ENCODE results near the gene ELOVL5. TPM values are rescaled to one million over a fixed set of nuclear protein-coding genes. Genes with fewer than 3 reads are reported as not detected.

The ELOVL5 gene
- total RNA-seq, 1 experiment from 2014 or later: 121 TPM

GRCh38 chr6:53300656-53301551 is 47.8 kb downstream of the ELOVL5 start:
- H3K9ac ChIP-seq (ENCODE audit: extremely low read depth, insufficient read length, low read length): no peak overlapping the region
- H4K20me1 ChIP-seq (ENCODE audit: control insufficient read depth, insufficient read depth, insufficient read length): no peaks in the 10 kb centered on the region
- no peak overlapping the region for H3K4me3 Mint-ChIP-seq
- no peaks in the 10 kb centered on the region for H3K27me3 ChIP-seq (ENCODE audit: insufficient read depth, low read length)
- H2BK12ac ChIP-seq (ENCODE audit: insufficient read length, low read depth, low read length): no peak overlapping the region
- H3K23me2 ChIP-seq (ENCODE audit: insufficient read length, low read depth, low read length, poor library complexity, severe bottlenecking): no peaks in the 10 kb centered on the region
- H2BK20ac ChIP-seq (ENCODE audit: low read depth, low read length, poor library complexity, severe bottlenecking): no peak overlapping the region
- no peak overlapping the region for H2AK5ac ChIP-seq (ENCODE audit: insufficient read length, low read length)
- peaks cover 4 to 9% of the 10 kb centered on the region in 2 experiments; a peak in 4 of 5 replicates for H3K9me3 Mint-ChIP-seq
- WGBS (ENCODE audit: extremely low coverage, insufficient read length, low lambda C conversion rate): no CpG with 5 or more reads among the region's 9 CpGs
- no peak overlapping the region for H3K18ac ChIP-seq (ENCODE audit: insufficient read length, low read depth, low read length)
- no peak overlapping the region; the same call in 1 of the 2 replicates for H3K14ac ChIP-seq (ENCODE audit: insufficient read depth, low read length)
- no peak overlapping the region for H3K23ac ChIP-seq (ENCODE audit: insufficient read length, low read depth, low read length)
- no peak overlapping the region for H2BK5ac ChIP-seq (ENCODE audit: insufficient read length, low read length)
- H3K36me3 Mint-ChIP-seq (ENCODE audit: insufficient read depth in 1 of 3, low read depth in 3 of 3): peaks cover 8 to 11% (median 10%) of the 10 kb centered on the region in 3 experiments
- H3K56ac ChIP-seq (ENCODE audit: insufficient read length, low read depth, low read length): no peak overlapping the region
- H3T11ph ChIP-seq (ENCODE audit: low read length): no peak overlapping the region
- no peak overlapping the region for H3K4me2 ChIP-seq (ENCODE audit: insufficient read depth, insufficient read length, low read length)
- H3K79me1 ChIP-seq (ENCODE audit: insufficient read depth, low read depth, low read length, poor library complexity, severe bottlenecking): peaks cover 4% of the 10 kb centered on the region
- no peak overlapping the region for H2AFZ ChIP-seq (ENCODE audit: low read length)
- H3K4ac ChIP-seq (ENCODE audit: low read depth, low read length): no peak overlapping the region
- H4K91ac ChIP-seq (ENCODE audit: insufficient read length, low read depth, low read length): no peak overlapping the region
- no peak for DNase-seq
- peaks cover 43 to 46% of the 10 kb centered on the region in 2 experiments for H3K4me1 Mint-ChIP-seq
- H2BK120ac ChIP-seq (ENCODE audit: low read depth, low read length, poor library complexity, severe bottlenecking): no peak overlapping the region
- no peak overlapping the region for H2BK15ac ChIP-seq (ENCODE audit: low read depth, low read length)
- H3K9me3 ChIP-seq (ENCODE audit: control insufficient read depth, low read depth, low read length): no peaks in the 10 kb centered on the region
- peak overlapping the region in 2 of 3 experiments; percentile 74 to 89; a peak in 3 of 7 replicates for H3K27ac Mint-ChIP-seq
- TF ChIP-seq CTCF (conservative IDR thresholded peaks at IDR 0.05): no peak
- peaks cover 31% of the 10 kb centered on the region; the same call in 1 of the 2 replicates for H3K79me2 ChIP-seq (ENCODE audit: insufficient read depth, low read length)
- no peak overlapping the region for H4K5ac ChIP-seq (ENCODE audit: insufficient read length, low read depth, low read length)
- no peaks in the 10 kb centered on the region for H3K27me3 Mint-ChIP-seq (ENCODE audit: low read depth)
- no peak overlapping the region for H4K8ac ChIP-seq (replicated peaks; ENCODE audit: insufficient read length, low read depth, low read length)
- peaks cover 2% of the 10 kb centered on the region; the same call in 1 of the 2 replicates for H3K4me1 ChIP-seq (ENCODE audit: insufficient read depth, low read length)
- H3K27ac ChIP-seq (ENCODE audit: insufficient read length, low read depth, low read length): no peak overlapping the region

All from H9 (cell line).